OCI-LY1 (cell line): ENCODE measurements around the gene SLCO2A1.

Source experiments
- H2AFZ ChIP-seq: fragments of 200-600 bp; sonication (generic), shearing (Covaris generic); 2 replicates; pipeline ENCODE4 v1.6.0; 2014; ENCODE audit warnings: antibody characterized with exemption, mild to moderate bottlenecking, low read length
- H3F3A ChIP-seq: fragments of 200-600 bp; sonication (generic), shearing (Covaris generic); 2 replicates; pipeline ENCODE4 v1.6.0; 2014; ENCODE audit warnings: mild to moderate bottlenecking, antibody characterized with exemption, low read length, moderate library complexity; ENCODE audit not compliant: insufficient read depth
- H3K27ac ChIP-seq: fragments of 200-600 bp; sonication (generic); 2 replicates; pipeline ENCODE4 v1.5.1; 2014; ENCODE audit warnings: low read length, mixed run types, mild to moderate bottlenecking, low read depth; ENCODE audit not compliant: poor library complexity, severe bottlenecking
- H3K27me3 ChIP-seq: fragments of 200-600 bp; sonication (generic); 2 replicates; pipeline ENCODE4 v1.6.0; 2014; ENCODE audit warnings: antibody characterized with exemption, mild to moderate bottlenecking, low read length, moderate library complexity; ENCODE audit not compliant: insufficient read depth
- H3K36me3 ChIP-seq: fragments of 200-600 bp; sonication (generic); 2 replicates; pipeline ENCODE4 v1.6.1; 2014; ENCODE audit warnings: mild to moderate bottlenecking, antibody characterized with exemption, low read length, moderate library complexity, mixed read lengths; ENCODE audit not compliant: insufficient read depth
- H3K4me1 ChIP-seq: fragments of 200-600 bp; sonication (generic); 2 replicates; pipeline ENCODE4 v1.5.1; 2014; ENCODE audit warnings: mild to moderate bottlenecking, low read length, moderate library complexity; ENCODE audit not compliant: insufficient read depth, severe bottlenecking
- H3K4me2 ChIP-seq: fragments of 200-600 bp; sonication (generic), shearing (Covaris generic); 2 replicates; pipeline ENCODE4 v1.6.1; 2014; ENCODE audit warnings: low read length
- H3K4me3 ChIP-seq: fragments of 200-600 bp; sonication (generic); 2 replicates; pipeline ENCODE4 v1.5.1; 2014; ENCODE audit warnings: low read length, low read depth, mild to moderate bottlenecking, mixed read lengths; ENCODE audit not compliant: poor library complexity, severe bottlenecking
- H3K79me2 ChIP-seq: fragments of 200-600 bp; shearing (Covaris generic); 2 replicates; pipeline ENCODE4 v1.6.1; 2016; ENCODE audit warnings: mixed run types, low read length, mixed read lengths; ENCODE audit not compliant: insufficient read depth
- H3K9ac ChIP-seq: fragments of 200-600 bp; sonication (generic), shearing (Covaris generic); 2 replicates; pipeline ENCODE4 v1.6.1; 2014; ENCODE audit warnings: mild to moderate bottlenecking, low read length, mixed read lengths
- H3K9me2 ChIP-seq: fragments of 200-600 bp; sonication (generic), shearing (Covaris generic); 2 replicates; pipeline ENCODE4 v1.6.1; 2014; ENCODE audit warnings: low read depth, mild to moderate bottlenecking, low read length, mixed read lengths
- H3K9me3 ChIP-seq: fragments of 200-600 bp; shearing (Covaris generic); 2 replicates; pipeline ENCODE4 v1.6.1; 2014; ENCODE audit warnings: low read length, mixed read lengths
- H4K20me1 ChIP-seq: fragments of 200-600 bp; sonication (generic), shearing (Covaris generic); 2 replicates; pipeline ENCODE4 v1.6.0; 2016; ENCODE audit warnings: mild to moderate bottlenecking, low read length; ENCODE audit not compliant: insufficient read depth
- EZH2 ChIP-seq: fragments of 200-600 bp; sonication (generic), shearing (Covaris generic); IDR thresholded peaks from 2 replicates; pipeline ENCODE4 v1.8.0; 2017; ENCODE audit warnings: borderline replicate concordance, mixed run types, mild to moderate bottlenecking, antibody characterized with exemption, low read length, moderate library complexity, mixed read lengths
- TF ChIP-seq, protein P1 (sequence below): fragments of 200-600 bp; sonication (generic), shearing (Covaris generic); IDR thresholded peaks from 2 replicates; pipeline ENCODE4 v1.5.1; 2017; ENCODE audit warnings: mild to moderate bottlenecking, antibody characterized with exemption, low read length, moderate library complexity, mixed read lengths

The SLCO2A1 gene

GRCh38 chr3:134057654-134058110, 28.0 kb upstream of the SLCO2A1 start:
- Histone ChIP-seq H3K79me2 (no peaks in the 10 kb centered on the region), H3K9me2 (no peaks in the 10 kb centered on the region), H4K20me1 (no peaks in the 10 kb centered on the region), H3F3A (no peaks in the 10 kb centered on the region), H3K27ac (no peak overlapping the region), H3K9ac (no peak overlapping the region), H3K4me1 (no peaks in the 10 kb centered on the region), H2AFZ (no peak overlapping the region), H3K36me3 (no peaks in the 10 kb centered on the region), H3K27me3 (no peaks in the 10 kb centered on the region; the same call in 1 of the 2 replicates), H3K4me3 (no peak overlapping the region), H3K4me2 (no peak overlapping the region), H3K9me3 (no peaks in the 10 kb centered on the region)
- TF ChIP-seq, protein P1, sequence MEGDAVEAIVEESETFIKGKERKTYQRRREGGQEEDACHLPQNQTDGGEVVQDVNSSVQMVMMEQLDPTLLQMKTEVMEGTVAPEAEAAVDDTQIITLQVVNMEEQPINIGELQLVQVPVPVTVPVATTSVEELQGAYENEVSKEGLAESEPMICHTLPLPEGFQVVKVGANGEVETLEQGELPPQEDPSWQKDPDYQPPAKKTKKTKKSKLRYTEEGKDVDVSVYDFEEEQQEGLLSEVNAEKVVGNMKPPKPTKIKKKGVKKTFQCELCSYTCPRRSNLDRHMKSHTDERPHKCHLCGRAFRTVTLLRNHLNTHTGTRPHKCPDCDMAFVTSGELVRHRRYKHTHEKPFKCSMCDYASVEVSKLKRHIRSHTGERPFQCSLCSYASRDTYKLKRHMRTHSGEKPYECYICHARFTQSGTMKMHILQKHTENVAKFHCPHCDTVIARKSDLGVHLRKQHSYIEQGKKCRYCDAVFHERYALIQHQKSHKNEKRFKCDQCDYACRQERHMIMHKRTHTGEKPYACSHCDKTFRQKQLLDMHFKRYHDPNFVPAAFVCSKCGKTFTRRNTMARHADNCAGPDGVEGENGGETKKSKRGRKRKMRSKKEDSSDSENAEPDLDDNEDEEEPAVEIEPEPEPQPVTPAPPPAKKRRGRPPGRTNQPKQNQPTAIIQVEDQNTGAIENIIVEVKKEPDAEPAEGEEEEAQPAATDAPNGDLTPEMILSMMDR: no peak
- TF ChIP-seq EZH2: no peak

DNA sequence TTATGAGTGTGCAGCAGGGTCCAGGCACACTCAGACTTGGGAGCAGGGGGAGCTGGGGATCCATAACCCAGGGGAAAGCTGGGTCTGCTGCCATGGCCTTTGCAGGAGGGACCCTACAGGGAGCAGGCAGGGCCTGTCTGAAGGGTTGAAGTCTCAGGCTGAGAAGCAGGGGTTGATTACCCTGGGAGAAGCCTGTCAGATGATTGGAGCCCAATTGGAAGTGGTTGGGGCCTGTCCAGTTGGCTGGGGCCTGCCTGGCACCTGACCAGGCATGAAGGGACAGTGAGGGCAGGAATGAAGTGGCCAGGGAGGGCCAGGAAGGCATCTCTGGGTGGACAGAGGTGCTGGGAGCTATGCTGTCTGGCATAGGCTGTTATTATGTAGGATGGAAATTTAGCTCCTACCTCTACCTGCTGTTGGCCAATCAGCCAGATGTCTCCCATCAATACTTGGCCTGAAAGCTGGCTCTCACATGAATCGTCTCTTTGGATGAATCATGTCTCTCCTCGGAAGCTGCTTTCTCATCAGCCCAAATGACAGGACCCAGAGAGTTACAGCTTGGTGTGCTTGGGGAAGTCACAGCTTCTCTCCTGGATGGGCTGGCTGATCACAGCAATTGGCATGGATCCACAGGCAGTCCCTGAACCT, 27.4 kb upstream of the SLCO2A1 start:
- H3K27me3 ChIP-seq: peaks cover 3% of the 10 kb centered on the region; the same call in 1 of the 2 replicates
- no peaks in the 10 kb centered on the region for H3F3A ChIP-seq
- no peak for TF ChIP-seq EZH2
- TF ChIP-seq, protein P1: no peak
- H3K36me3 ChIP-seq: no peaks in the 10 kb centered on the region
- H3K4me2 ChIP-seq: no peak overlapping the region
- no peaks in the 10 kb centered on the region for H3K9me3 ChIP-seq
- H3K79me2 ChIP-seq: no peaks in the 10 kb centered on the region
- no peak overlapping the region for H2AFZ ChIP-seq
- H3K4me1 ChIP-seq: no peaks in the 10 kb centered on the region
- no peaks in the 10 kb centered on the region for H3K9me2 ChIP-seq
- H3K4me3 ChIP-seq: no peak overlapping the region
- H3K9ac ChIP-seq: no peak overlapping the region
- no peaks in the 10 kb centered on the region for H4K20me1 ChIP-seq
- no peak overlapping the region for H3K27ac ChIP-seq

DNA sequence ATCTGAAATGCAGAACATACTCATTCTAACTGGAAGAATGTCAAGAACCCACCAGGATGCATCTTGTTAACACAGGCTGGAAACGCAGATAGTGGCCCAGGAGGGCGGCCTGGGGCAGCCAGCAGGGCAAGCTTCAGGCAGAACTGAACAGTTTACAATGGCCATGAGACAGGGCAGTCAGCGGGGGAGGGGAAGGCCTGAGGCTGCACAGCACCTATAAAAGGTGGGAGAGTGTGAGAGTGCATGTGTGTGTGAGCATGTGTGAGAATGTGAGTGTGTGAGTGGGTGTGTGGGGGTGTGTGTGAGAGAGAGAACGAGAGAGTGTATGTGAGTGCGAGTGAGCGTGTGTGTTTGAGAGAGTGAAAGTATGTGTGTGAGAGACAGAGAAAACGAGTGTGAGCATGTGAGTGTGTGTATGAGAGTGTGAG, 26.8 kb upstream of the SLCO2A1 start:
- no peak for TF ChIP-seq EZH2
- TF ChIP-seq, protein P1: no peak
- H3K36me3 ChIP-seq: no peaks in the 10 kb centered on the region
- peaks cover 4% of the 10 kb centered on the region; the same call in 1 of the 2 replicates for H3K27me3 ChIP-seq
- no peak overlapping the region for H2AFZ ChIP-seq
- no peaks in the 10 kb centered on the region for H4K20me1 ChIP-seq
- no peaks in the 10 kb centered on the region for H3K4me1 ChIP-seq
- H3K9ac ChIP-seq: no peak overlapping the region
- H3K27ac ChIP-seq: no peak overlapping the region
- no peak overlapping the region for H3K4me2 ChIP-seq
- no peaks in the 10 kb centered on the region for H3K79me2 ChIP-seq
- no peaks in the 10 kb centered on the region for H3K9me3 ChIP-seq
- no peaks in the 10 kb centered on the region for H3K9me2 ChIP-seq
- no peak overlapping the region for H3K4me3 ChIP-seq
- H3F3A ChIP-seq: no peaks in the 10 kb centered on the region
